Spleen (tissue), 11 donors: Measurements from ENCODE around the gene RAMP3. TPM values are rescaled to one million over a fixed set of nuclear protein-coding genes. Genes with fewer than 3 reads are reported as not detected.
A peak's percentile ranks its signal among the peaks of the same experiment; 100 is the strongest.
"Not testable (repeated sequence)": the region's sequence is repeated elsewhere in the genome, so short reads cannot be mapped to it uniquely, and the experiment has no call there.

Experiments
- DNase-seq: peaks from one replicate; pipeline ENCODE4 v3.0.0-alpha.2; 2020
- H3K27ac ChIP-seq, 8 donors: fragments of 200-600 bp; sonication (generic) in 7 of 8; 1 replicate in 4 of 8; 2 replicates in 4 of 8; pipeline versions ENCODE4 v1.5.0 to v1.8.0; 2016 to 2021; ENCODE audit warnings: inconsistent platforms in 4 of 8, mild to moderate bottlenecking in 4 of 8, moderate library complexity in 1 of 8
- H3K27me3 ChIP-seq, 7 donors: fragments of 200-600 bp; sonication (generic) in 6 of 7; replicated peaks in 1 of 7; 1 replicate in 4 of 7; 2 replicates in 3 of 7; pipeline versions ENCODE4 v1.5.0 to v1.8.0; 2016 to 2021; ENCODE audit warnings: inconsistent platforms in 3 of 7, mild to moderate bottlenecking in 1 of 7
- H3K36me3 ChIP-seq, 6 donors: fragments of 200-600 bp; sonication (generic) in 5 of 6; 1 replicate in 4 of 6; 2 replicates in 2 of 6; pipeline versions ENCODE4 v1.5.0 to v1.8.0; 2016 to 2021; ENCODE audit warnings: inconsistent platforms in 2 of 6
- H3K4me1 ChIP-seq, 6 donors: fragments of 200-600 bp; sonication (generic) in 5 of 6; 1 replicate in 3 of 6; 2 replicates in 3 of 6; pipeline versions ENCODE4 v1.5.0 to v1.8.0; 2016 to 2021; ENCODE audit warnings: inconsistent platforms in 3 of 6
- H3K4me3 ChIP-seq, 8 donors: fragments of 200-600 bp; sonication (generic) in 7 of 8; 1 replicate in 4 of 8; 2 replicates in 4 of 8; pipeline versions ENCODE4 v1.5.0 to v1.8.0; 2016 to 2021; ENCODE audit warnings: inconsistent platforms in 4 of 8, mild to moderate bottlenecking in 4 of 8, moderate library complexity in 2 of 8
- H3K9me3 ChIP-seq, 8 donors: fragments of 200-600 bp; sonication (generic) in 7 of 8; 1 replicate in 4 of 8; 2 replicates in 4 of 8; pipeline versions ENCODE4 v1.5.0 to v1.8.0; 2016 to 2021; ENCODE audit warnings: inconsistent platforms in 4 of 8
- POLR2A ChIP-seq, 3 donors: fragments of 450-650 bp; IDR thresholded peaks; one replicate each; pipeline ENCODE4 v1.5.1; 2017; ENCODE audit warnings: antibody characterized with exemption in 3 of 3, mild to moderate bottlenecking in 1 of 3
- POLR2AphosphoS5 ChIP-seq, 3 donors: sonication (generic); formaldehyde crosslinking; IDR thresholded peaks; one replicate each; pipeline ENCODE4 v1.5.1; 2017; ENCODE audit warnings: antibody characterized with exemption in 3 of 3
- WGBS, 5 donors: extraction: QIAGEN DNeasy Blood & Tissue Kit in 3 of 5; methylation state at CpG; one replicate each; pipeline versions ENCODE4 v1.1.5 to v1.1.7; 2013 to 2018; 5-methylcytosine and 5-hydroxymethylcytosine counted together
- intact Hi-C: fragments of 100-400 bp; cut with DNase I; formaldehyde crosslinking; loops from one replicate; pipeline ENCODE4 v1.15.0; 2023; ENCODE audit warnings: low total_unique reads
- polyA plus RNA-seq, 3 donors: library from polyadenylated mRNA; stranded (reverse); fragments of 200-250 nt; gene quantifications; one replicate each; pipeline ENCODE4 v1.2.1, GENCODE V29; 2013
- total RNA-seq, 7 donors: library from RNA; depleted of rRNA in 3 of 7; stranded (reverse); fragments of >200 nt in 3 of 7; fragmentation: NEBNext Ultra II Directional in 4 of 7; extraction: Animal tissue kit (Norgen Biotek cat#: 25700) in 4 of 7; gene quantifications; one replicate each; pipeline versions ENCODE4 v1.1.0 to v1.2.1, GENCODE V29; 2016 to 2021
- TF ChIP-seq, protein P1 (sequence below), 11 experiments: fragments of 200-600 bp in 7 of 11; fragments of 450-650 bp in 4 of 11; sonication (generic) in 4 of 11; IDR thresholded peaks in 8 of 11; conservative IDR thresholded peaks in 3 of 11; 1 replicate in 7 of 11; 2 replicates in 4 of 11; pipeline versions ENCODE4 v1.4.0 to v1.8.0; 2016 to 2021; ENCODE audit warnings: antibody characterized with exemption in 11 of 11, inconsistent platforms in 4 of 11, mild to moderate bottlenecking in 1 of 11
- donor health status: healthy with polysubstance abuse.
- donor health status: DM: no; HTN: no; CAD: no; lungs with moderate emphysema.
- donor health status: DM: no; HTN: no; CAD: no.
- donor health status: Bipolar disorder and iron deficiency.
- donor health status: healthy.
- donor health status: DM: no; HTN: no; CAD: no.
- donor health status: DM: yes; HTN: yes; CAD: no.

Gene RAMP3
- total and polyA plus RNA-seq, 10 donors: 6.3 to 27.8 (median 13.6) TPM

DNA sequence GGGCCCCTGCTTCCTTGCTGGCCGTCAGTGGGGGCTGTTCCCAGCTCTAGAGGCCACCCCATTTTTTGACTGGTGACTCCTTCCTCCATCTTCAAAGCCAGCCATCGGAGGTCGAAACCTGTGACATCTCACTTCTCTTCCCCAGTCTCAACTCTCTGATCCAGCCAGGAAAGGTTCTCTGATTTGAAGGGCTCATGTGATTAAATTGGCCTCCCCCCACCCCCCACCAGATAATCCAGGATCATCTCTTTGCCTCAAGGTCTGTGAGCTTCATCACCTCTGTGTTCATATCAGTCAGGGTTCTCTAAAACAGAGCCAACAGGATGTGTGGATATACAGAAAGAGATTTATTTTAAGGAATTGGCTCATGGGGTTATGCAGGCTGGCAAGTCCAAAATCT lies 5.6 kb upstream of the RAMP3 start:
- intact Hi-C loops: loop anchor here (10.0 kb wide), 1 partner anchor 703 kb away; no protein-coding TSS in a partner anchor
- H3K4me3 ChIP-seq: no peak overlapping the region
- DNase-seq: no peak
- no peaks in the 10 kb centered on the region for H3K36me3 ChIP-seq
- peaks cover 0 to 12% (median 7%) of the 10 kb centered on the region in 6 donors for H3K4me1 ChIP-seq
- WGBS, 5 donors: 53 to 93% (median 62%) methylated on average over 3 of the region's 3 CpGs
- H3K27ac ChIP-seq: no peak overlapping the region
- H3K27me3 ChIP-seq: peaks cover 0 to 35% (median under 1%) of the 10 kb centered on the region in 7 donors
- no peaks in the 10 kb centered on the region for H3K9me3 ChIP-seq
- TF ChIP-seq, protein P1, sequence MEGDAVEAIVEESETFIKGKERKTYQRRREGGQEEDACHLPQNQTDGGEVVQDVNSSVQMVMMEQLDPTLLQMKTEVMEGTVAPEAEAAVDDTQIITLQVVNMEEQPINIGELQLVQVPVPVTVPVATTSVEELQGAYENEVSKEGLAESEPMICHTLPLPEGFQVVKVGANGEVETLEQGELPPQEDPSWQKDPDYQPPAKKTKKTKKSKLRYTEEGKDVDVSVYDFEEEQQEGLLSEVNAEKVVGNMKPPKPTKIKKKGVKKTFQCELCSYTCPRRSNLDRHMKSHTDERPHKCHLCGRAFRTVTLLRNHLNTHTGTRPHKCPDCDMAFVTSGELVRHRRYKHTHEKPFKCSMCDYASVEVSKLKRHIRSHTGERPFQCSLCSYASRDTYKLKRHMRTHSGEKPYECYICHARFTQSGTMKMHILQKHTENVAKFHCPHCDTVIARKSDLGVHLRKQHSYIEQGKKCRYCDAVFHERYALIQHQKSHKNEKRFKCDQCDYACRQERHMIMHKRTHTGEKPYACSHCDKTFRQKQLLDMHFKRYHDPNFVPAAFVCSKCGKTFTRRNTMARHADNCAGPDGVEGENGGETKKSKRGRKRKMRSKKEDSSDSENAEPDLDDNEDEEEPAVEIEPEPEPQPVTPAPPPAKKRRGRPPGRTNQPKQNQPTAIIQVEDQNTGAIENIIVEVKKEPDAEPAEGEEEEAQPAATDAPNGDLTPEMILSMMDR (IDR thresholded peaks at IDR 0.05 in 8 of 11, conservative IDR thresholded peaks at IDR 0.05 in 3 of 11): no peak
- no peak for TF ChIP-seq POLR2AphosphoS5 (IDR thresholded peaks at IDR 0.05)
- TF ChIP-seq POLR2A (IDR thresholded peaks at IDR 0.05): no peak

DNA sequence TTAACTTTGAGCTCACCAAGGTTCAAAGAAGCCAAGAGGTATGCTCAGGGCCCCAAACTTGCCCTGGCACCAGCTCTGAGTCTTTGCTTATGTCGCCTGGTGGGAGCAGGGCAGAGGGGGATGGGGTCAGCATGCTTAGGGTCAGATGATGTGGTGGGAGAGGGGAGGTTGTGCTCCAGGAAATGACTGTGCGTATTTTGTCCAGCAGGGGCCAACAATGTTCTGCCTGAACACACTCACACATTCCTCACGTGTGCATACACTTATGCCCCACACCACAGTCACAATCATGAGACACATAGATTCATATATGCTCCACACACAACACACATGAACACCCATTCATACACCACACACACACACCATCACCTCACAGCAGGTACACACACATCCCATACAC lies 4.4 kb upstream of the RAMP3 start:
- Histone ChIP-seq H3K36me3 (no peaks in the 10 kb centered on the region), H3K27ac (no peak overlapping the region), H3K9me3 (no peaks in the 10 kb centered on the region), H3K4me3 (no peak overlapping the region), H3K27me3 (peaks cover 0 to 40% (median 14%) of the 10 kb centered on the region in 7 donors), H3K4me1 (peaks cover 0 to 23% (median 13%) of the 10 kb centered on the region in 6 donors)
- 25 to 53% (median 36%) methylated on average over 3 of the region's 3 CpGs for WGBS, 5 donors
- intact Hi-C loops: loop anchor here (10.0 kb wide), 1 partner anchor 702 kb away; no protein-coding TSS in a partner anchor
- DNase-seq: peak; percentile 33
- TF ChIP-seq, protein P1 (IDR thresholded peaks at IDR 0.05 in 8 of 11, conservative IDR thresholded peaks at IDR 0.05 in 3 of 11): no peak
- TF ChIP-seq POLR2A (IDR thresholded peaks at IDR 0.05) (no peak), POLR2AphosphoS5 (IDR thresholded peaks at IDR 0.05) (no peak)

DNA sequence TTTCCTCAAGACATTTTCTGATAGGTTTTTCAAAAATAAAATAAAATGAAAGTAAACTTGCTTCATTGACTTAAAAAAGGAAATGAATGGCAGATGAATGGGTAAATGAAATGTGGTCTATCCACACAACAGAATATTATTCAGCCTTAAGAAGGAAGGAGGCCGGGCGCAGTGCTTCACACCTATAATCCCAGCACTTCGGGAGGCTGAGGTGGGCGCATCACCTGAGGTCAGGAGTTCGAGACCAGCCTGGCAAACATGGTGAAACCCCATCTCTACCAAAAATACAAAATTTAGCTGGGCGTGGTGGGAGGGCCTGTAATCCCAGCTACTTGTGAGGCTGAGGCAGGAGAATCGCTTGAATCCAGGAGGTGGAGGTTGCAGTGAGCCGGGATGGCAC lies 3.7 kb upstream of the RAMP3 start:
- H3K4me3 ChIP-seq, H3K27ac ChIP-seq, H3K36me3 ChIP-seq, H3K9me3 ChIP-seq: not testable (repeated sequence)
- intact Hi-C loops: loop anchor here (2.0 to 10.0 kb wide), 2 partner anchors 107 to 701 kb away; no protein-coding TSS in a partner anchor
- H3K4me1 ChIP-seq: peaks cover 0 to 23% (median 13%) of the 10 kb centered on the region in 6 donors
- H3K27me3 ChIP-seq: peaks cover 0 to 40% (median 20%) of the 10 kb centered on the region in 7 donors
- WGBS, 5 donors: 84 to 96% (median 88%) methylated on average over 8 of the region's 8 CpGs
- peak; percentile 58 for DNase-seq

DNA sequence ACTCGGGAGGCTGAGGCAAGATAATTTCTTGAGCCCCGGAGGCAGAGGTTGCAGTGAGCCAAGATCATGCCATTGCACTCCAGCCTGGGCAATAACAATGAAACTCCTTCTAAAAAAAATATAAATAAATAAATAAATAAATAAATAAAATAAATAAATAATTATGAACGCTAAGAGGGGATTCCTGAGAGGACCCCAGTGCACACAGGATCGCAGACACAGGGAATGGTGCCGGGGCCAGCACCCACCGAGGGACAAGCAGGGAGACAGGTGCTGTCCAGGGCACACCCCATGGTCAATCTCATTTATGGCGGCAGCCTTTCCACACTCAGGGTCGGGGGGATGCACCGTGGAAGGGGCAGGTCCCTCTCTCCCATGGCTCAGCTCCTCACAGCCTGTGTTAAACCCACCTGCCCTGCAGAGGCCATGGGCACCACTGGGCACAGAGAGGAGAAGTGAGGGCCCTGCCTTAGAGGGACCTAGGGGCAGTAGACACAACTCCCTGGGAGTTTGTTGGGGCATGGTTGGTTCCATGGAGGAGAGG lies 2.2 kb upstream of the RAMP3 start:
- intact Hi-C loops: loop anchor here (2.0 to 10.0 kb wide), 2 partner anchors 105 to 699 kb away; no protein-coding TSS in a partner anchor
- TF ChIP-seq POLR2AphosphoS5 (IDR thresholded peaks at IDR 0.05) (no peak), POLR2A (IDR thresholded peaks at IDR 0.05) (no peak)
- TF ChIP-seq, protein P1 (IDR thresholded peaks at IDR 0.05 in 8 of 11, conservative IDR thresholded peaks at IDR 0.05 in 3 of 11): no peak
- H3K9me3 ChIP-seq: no peaks in the 10 kb centered on the region
- H3K4me3 ChIP-seq: no peak overlapping the region
- DNase-seq: peak; percentile 46
- H3K4me1 ChIP-seq: peaks cover 0 to 26% (median 13%) of the 10 kb centered on the region in 6 donors
- 91 to 97% (median 95%) methylated on average over 9 of the region's 9 CpGs for WGBS, 5 donors
- H3K36me3 ChIP-seq: no peaks in the 10 kb centered on the region
- H3K27me3 ChIP-seq: peaks cover 0 to 47% (median 21%) of the 10 kb centered on the region in 7 donors
- no peak overlapping the region for H3K27ac ChIP-seq
